A549 (cell line): ENCODE measurements around the gene TMEM272.

ENCODE experiments used
- POLR2A ChIP-seq: IDR thresholded peaks from 2 replicates; pipeline ENCODE4 v1.6.1; 2012; ENCODE audit warnings: mild to moderate bottlenecking, low read length
- TF ChIP-seq, protein P1 (sequence below): fragments of >200 bp; sonication (Bioruptor Twin); formaldehyde crosslinking; IDR thresholded peaks from 3 replicates; pipeline ENCODE4 v1.5.1; 2016
- TF ChIP-seq, protein P2 (sequence below): IDR thresholded peaks from 2 replicates; pipeline ENCODE4 v1.6.1; 2012

DNA sequence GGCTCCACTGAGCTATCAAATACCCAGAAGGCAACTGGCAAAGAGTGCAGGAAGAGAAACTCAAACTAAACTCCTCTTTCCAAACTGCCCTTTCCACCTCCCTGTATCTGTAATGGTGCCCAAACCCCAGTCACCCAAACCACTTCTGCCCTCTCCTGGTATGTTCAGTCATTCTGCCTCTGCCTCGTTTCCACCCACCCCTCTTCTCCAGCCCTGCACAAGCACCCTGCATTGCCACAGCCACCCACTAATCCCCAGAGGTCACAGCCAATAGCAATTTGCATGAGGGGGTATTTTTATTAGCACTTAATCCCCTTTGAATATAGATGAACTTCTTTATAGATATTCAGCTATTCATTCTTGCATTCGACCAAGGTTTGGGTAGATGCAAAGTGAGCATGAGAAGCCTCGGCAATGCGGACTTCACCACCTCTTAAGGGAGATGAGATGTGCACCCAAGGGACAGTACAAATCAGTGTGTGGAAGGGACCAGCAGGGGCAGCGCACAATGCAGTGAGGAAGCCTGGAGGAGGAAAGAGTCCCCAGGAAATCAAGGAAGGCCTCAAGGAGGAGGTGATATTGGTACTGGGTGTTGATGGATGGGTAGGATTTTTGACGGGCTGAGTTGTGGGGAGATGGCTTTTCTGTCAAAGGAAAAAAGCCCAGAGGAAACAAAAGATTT, 12.4 kb downstream of the TMEM272 start:
- TF ChIP-seq, protein P1, sequence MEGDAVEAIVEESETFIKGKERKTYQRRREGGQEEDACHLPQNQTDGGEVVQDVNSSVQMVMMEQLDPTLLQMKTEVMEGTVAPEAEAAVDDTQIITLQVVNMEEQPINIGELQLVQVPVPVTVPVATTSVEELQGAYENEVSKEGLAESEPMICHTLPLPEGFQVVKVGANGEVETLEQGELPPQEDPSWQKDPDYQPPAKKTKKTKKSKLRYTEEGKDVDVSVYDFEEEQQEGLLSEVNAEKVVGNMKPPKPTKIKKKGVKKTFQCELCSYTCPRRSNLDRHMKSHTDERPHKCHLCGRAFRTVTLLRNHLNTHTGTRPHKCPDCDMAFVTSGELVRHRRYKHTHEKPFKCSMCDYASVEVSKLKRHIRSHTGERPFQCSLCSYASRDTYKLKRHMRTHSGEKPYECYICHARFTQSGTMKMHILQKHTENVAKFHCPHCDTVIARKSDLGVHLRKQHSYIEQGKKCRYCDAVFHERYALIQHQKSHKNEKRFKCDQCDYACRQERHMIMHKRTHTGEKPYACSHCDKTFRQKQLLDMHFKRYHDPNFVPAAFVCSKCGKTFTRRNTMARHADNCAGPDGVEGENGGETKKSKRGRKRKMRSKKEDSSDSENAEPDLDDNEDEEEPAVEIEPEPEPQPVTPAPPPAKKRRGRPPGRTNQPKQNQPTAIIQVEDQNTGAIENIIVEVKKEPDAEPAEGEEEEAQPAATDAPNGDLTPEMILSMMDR, result peak; percentile 15; the same call in 1 of the 3 replicates
- TF ChIP-seq POLR2A, result no peak
- TF ChIP-seq, protein P2, sequence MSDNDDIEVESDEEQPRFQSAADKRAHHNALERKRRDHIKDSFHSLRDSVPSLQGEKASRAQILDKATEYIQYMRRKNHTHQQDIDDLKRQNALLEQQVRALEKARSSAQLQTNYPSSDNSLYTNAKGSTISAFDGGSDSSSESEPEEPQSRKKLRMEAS, result no peak
